K562 (cell line): ENCODE measurements around the gene CEND1. TPM values are rescaled to one million over a fixed set of nuclear protein-coding genes. Genes with fewer than 3 reads are reported as not detected.
A peak's percentile ranks its signal among the peaks of the same experiment; 100 is the strongest.

Experiments
- ATAC-seq: fragments of 200-7000 bp; cut with Tn5 transposase; 3 replicates; pipeline ENCODE4 v1.9.1; 2020; ENCODE audit warnings: moderate library complexity
- BruUV-seq: library from RNA; stranded (reverse); fragments of 400-500 nt; replicated peaks from 2 replicates; lab custom pipeline; 2021; lab: Mats Ljungman, UMichigan
- CTCF ChIA-PET: fragments of 300-600 bp; formaldehyde crosslinking; extraction: SDS; loops from one replicate; lab custom pipeline; 2021; ENCODE audit warnings: low intra/inter-chr PET ratio; lab: Yijun Ruan, JAX
- POLR2A ChIA-PET: fragments of 300-600, 350-650 bp; sonication (Branson Sonifier 250); formaldehyde crosslinking; extraction: SDS; loops from one replicate; lab custom pipeline; 2021; ENCODE audit warnings: antibody characterized with exemption, inconsistent platforms; lab: Yijun Ruan, JAX
- DNase-seq, 4 experiments: peaks; one replicate each; pipeline versions ENCODE4 v3.0.0 to v3.0.0-alpha.2; 2011 to 2018; ENCODE audit warnings: low spot score in 3 of 4, mixed read lengths in 3 of 4; ENCODE audit errors: extremely low read depth in 1 of 4
- FAIRE-seq: peaks from 2 replicates; lab custom pipeline; 2011; peaks lifted over from hg19 to GRCh38; lab: Jason Lieb, UNC
- H2AFZ ChIP-seq: 2 replicates; pipeline ENCODE4 v1.6.0; 2011; ENCODE audit warnings: low read depth, low read length, control low read depth, inconsistent platforms
- H3K27ac ChIP-seq: fragments of 200-600 bp; 3 replicates; pipeline ENCODE4 v1.8.0; 2011; ENCODE audit warnings: low read depth, mild to moderate bottlenecking, control low read depth, inconsistent platforms, low read length, moderate library complexity, mixed read lengths; ENCODE audit errors: extremely low read depth
- H3K27me3 ChIP-seq, 2 experiments: fragments of 300-600 bp in 1 of 2; 2 replicates in 1 of 2; 3 replicates in 1 of 2; pipeline versions ENCODE4 v1.6.0 to v1.8.0; 2011; ENCODE audit warnings: inconsistent platforms in 2 of 2, low read length in 2 of 2, mild to moderate bottlenecking in 1 of 2, mixed read lengths in 1 of 2, moderate library complexity in 1 of 2; ENCODE audit not compliant: control insufficient read depth in 2 of 2, insufficient read depth in 2 of 2
- H3K36me3 ChIP-seq: fragments of 300-600 bp; 3 replicates; pipeline ENCODE4 v1.8.0; 2011; ENCODE audit warnings: mild to moderate bottlenecking, low read length, inconsistent platforms; ENCODE audit not compliant: control insufficient read depth, insufficient read depth
- H3K4me1 ChIP-seq, 2 experiments: fragments of 200-600 bp in 1 of 2; replicated peaks in 1 of 2; 2 replicates in 1 of 2; 3 replicates in 1 of 2; pipeline versions ENCODE4 v1.5.1 to v1.8.0; 2011; ENCODE audit warnings: inconsistent platforms in 2 of 2, low read length in 2 of 2, mild to moderate bottlenecking in 1 of 2, mixed read lengths in 1 of 2, moderate library complexity in 1 of 2; ENCODE audit not compliant: control insufficient read depth in 2 of 2, insufficient read depth in 2 of 2
- H3K4me2 ChIP-seq: 2 replicates; pipeline ENCODE4 v1.6.1; 2011; ENCODE audit warnings: low read length, control low read depth, inconsistent platforms, mixed read lengths; ENCODE audit not compliant: insufficient read depth
- H3K4me3 ChIP-seq: fragments of 200-600 bp; sonication (generic), shearing (Covaris generic); 2 replicates; pipeline ENCODE4 v1.5.1; 2016; ENCODE audit warnings: control low read depth, inconsistent platforms
- H3K79me2 ChIP-seq: fragments of 200-600 bp; 3 replicates; pipeline ENCODE4 v1.8.0; 2011; ENCODE audit warnings: low read length, inconsistent platforms; ENCODE audit not compliant: control insufficient read depth, insufficient read depth
- H3K9ac ChIP-seq, 2 experiments: 2 replicates each; pipeline versions ENCODE4 v1.6.0 to v1.6.1; 2011; ENCODE audit warnings: low read depth in 2 of 2, low read length in 2 of 2, control low read depth in 1 of 2, inconsistent platforms in 1 of 2, mild to moderate bottlenecking in 1 of 2, mixed read lengths in 1 of 2; ENCODE audit not compliant: insufficient read depth in 1 of 2
- H3K9me1 ChIP-seq: one replicate; pipeline ENCODE4 v1.6.0; 2011; ENCODE audit warnings: inconsistent platforms, mild to moderate bottlenecking, low read length, moderate library complexity; ENCODE audit not compliant: control insufficient read depth, insufficient read depth
- H3K9me3 ChIP-seq: replicated peaks from 2 replicates; pipeline ENCODE4 v1.5.1; 2011; ENCODE audit warnings: low read depth, low read length, inconsistent platforms; ENCODE audit not compliant: control insufficient read depth, insufficient read depth
- H4K20me1 ChIP-seq: replicated peaks from 2 replicates; pipeline ENCODE4 v1.6.1; 2011; ENCODE audit warnings: low read length, inconsistent platforms, mixed read lengths; ENCODE audit not compliant: control insufficient read depth, insufficient read depth
- CREM ChIP-seq: IDR thresholded peaks from 2 replicates; pipeline ENCODE4 v1.6.1; 2014; ENCODE audit warnings: antibody characterized with exemption, low read depth
- CTCF ChIP-seq, 3 experiments: IDR thresholded peaks in 2 of 3; conservative IDR thresholded peaks in 1 of 3; 2 replicates each; pipeline ENCODE4 v1.5.1; 2011 to 2012; ENCODE audit warnings: low read length in 3 of 3, mild to moderate bottlenecking in 3 of 3, control low read depth in 2 of 3, improper control_type of control experiment in 1 of 3, inconsistent platforms in 1 of 3, low read depth in 1 of 3, mixed read lengths in 1 of 3, moderate library complexity in 1 of 3; ENCODE audit not compliant: insufficient read depth in 2 of 3
- CTCFL ChIP-seq: IDR thresholded peaks from 2 replicates; pipeline ENCODE4 v1.6.1; 2011; ENCODE audit warnings: borderline replicate concordance, low read depth, mild to moderate bottlenecking, moderate library complexity, low read length; ENCODE audit not compliant: insufficient read depth, poor library complexity, severe bottlenecking
- EWSR1 ChIP-seq: fragments of 450-650 bp; IDR thresholded peaks from 2 replicates; pipeline ENCODE4 v1.6.1; 2018; ENCODE audit warnings: borderline replicate concordance, mild to moderate bottlenecking, low read depth, moderate library complexity; ENCODE audit not compliant: partially characterized antibody
- FOXP4 ChIP-seq: sonication (generic); formaldehyde crosslinking; IDR thresholded peaks from 2 replicates; pipeline ENCODE4 v1.8.0; 2022; ENCODE audit warnings: mild to moderate bottlenecking, missing genetic modification reagents, borderline replicate concordance
- NCOR1 ChIP-seq: fragments of 450-650 bp; IDR thresholded peaks from 2 replicates; pipeline ENCODE4 v1.6.1; 2016; ENCODE audit warnings: mild to moderate bottlenecking, moderate library complexity
- POLR2A ChIP-seq: fragments of 450-650 bp; conservative IDR thresholded peaks from 2 replicates; pipeline ENCODE4 v1.6.1; 2016
- POLR2G ChIP-seq: fragments of 200-400 bp; formaldehyde crosslinking; IDR thresholded peaks from 2 replicates; pipeline ENCODE4 v1.6.1; 2017; ENCODE audit warnings: low read depth, mild to moderate bottlenecking, antibody characterized with exemption, low read length, moderate library complexity
- RAD21 ChIP-seq, 2 experiments: fragments of 250-450 bp in 1 of 2; fragments of 450-650 bp in 1 of 2; sonication (Bioruptor Pico) in 1 of 2; formaldehyde crosslinking in 1 of 2; IDR thresholded peaks in 1 of 2; conservative IDR thresholded peaks in 1 of 2; 2 replicates each; pipeline versions ENCODE4 v1.4.0 to v1.8.0; 2020 to 2022; ENCODE audit warnings: mild to moderate bottlenecking in 2 of 2, moderate library complexity in 1 of 2
- SIRT6 ChIP-seq: IDR thresholded peaks from one replicate; pipeline ENCODE4 v1.6.1; 2012; ENCODE audit warnings: low read depth, mild to moderate bottlenecking, control low read depth, inconsistent platforms, low read length, moderate library complexity
- SNRNP70 ChIP-seq: fragments of 200-400 bp; formaldehyde crosslinking; optimal IDR thresholded peaks from 2 replicates; pipeline ENCODE3; 2017; ENCODE audit warnings: low read depth, low read length
- SRSF1 ChIP-seq: fragments of 200-400 bp; formaldehyde crosslinking; IDR thresholded peaks from 2 replicates; pipeline ENCODE4 v1.6.1; 2017; ENCODE audit warnings: mild to moderate bottlenecking, low read depth, low read length, moderate library complexity
- ZNF511 ChIP-seq: sonication (generic); formaldehyde crosslinking; IDR thresholded peaks from 2 replicates; pipeline ENCODE4 v1.8.0; 2022; ENCODE audit warnings: mild to moderate bottlenecking, missing genetic modification reagents
- WGBS: fragments of 100-300 bp; shearing (Covaris generic); methylation state at CpG from one replicate; pipeline ENCODE4 v1.1.6; 2016; ENCODE audit warnings: low coverage, mixed read lengths; ENCODE audit not compliant: insufficient coverage; ENCODE audit errors: missing lambda C conversion rate; 5-methylcytosine and 5-hydroxymethylcytosine counted together
- in situ Hi-C: fragments of 300-500 bp; cut with MboI; formaldehyde crosslinking; loops from 4 replicates; pipeline ENCODE4 v1.15.0; 2018; ENCODE audit warnings: inconsistent platforms, mixed read lengths
- intact Hi-C: fragments of 100-400 bp; cut with micrococcal nuclease; formaldehyde crosslinking; loops from 2 replicates; pipeline ENCODE4 v1.14.2; 2022
- polyA plus RNA-seq, 8 experiments: library from polyadenylated mRNA; depleted of rRNA in 4 of 8; stranded (reverse) in 5 of 8; unstranded in 3 of 8; fragments of >200 nt; fragmentation: Nextera tagmentation in 2 of 8; fragmentation: Illumina TruSeq in 1 of 8; extraction: Ambion mirVana in 2 of 8; extraction: Trizol in 1 of 8; gene quantifications; 2 replicates each; pipeline versions ENCODE4 v1.2.1 to v1.2.3, GENCODE V29; 2011 to 2014; ENCODE audit warnings: inconsistent platforms in 1 of 8, missing spikeins in 1 of 8
- total RNA-seq, 7 experiments: library from RNA; depleted of rRNA in 6 of 7; stranded (reverse); fragments of >200 nt in 6 of 7; fragmentation: Illumina TruSeq in 2 of 7; extraction: Trizol in 2 of 7; gene quantifications; 2 replicates each; pipeline versions ENCODE4 v1.2.1 to v1.2.3, GENCODE V29; 2011 to 2021; ENCODE audit warnings: low replicate concordance in 1 of 7

The CEND1 gene
- total and polyA plus RNA-seq, 9 of the 15 experiments (the other 6 are each of a cell fraction or from before 2014, with no cell fraction given), result 0.13 to 0.18 (median 0.16) TPM; not detected in 6

- Histone ChIP-seq H3K27ac (peak overlapping the region; percentile 98), H3K9me3 (no peaks in the 10 kb centered on the region), H3K36me3 (peaks cover 48% of the 10 kb centered on the region), H2AFZ (no peak overlapping the region), H3K4me1 (peaks cover 17 to 52% of the 10 kb centered on the region in 2 experiments; a peak in 4 of 5 replicates), H3K9me1 (peaks cover 3% of the 10 kb centered on the region), H3K79me2 (peaks cover 62% of the 10 kb centered on the region), H3K27me3 (no peaks in the 10 kb centered on the region), H3K4me2 (peak overlapping the region; percentile 100), H3K4me3 (peak overlapping the region; percentile 99), H3K9ac (peak overlapping the region; percentile 94 to 98), H4K20me1 (peaks cover 24% of the 10 kb centered on the region)
- FAIRE-seq (no peak), DNase-seq (peak in 2 of 4 experiments; percentile 22 to 28), ATAC-seq (no peak)
- no TSS peak for BruUV-seq
- CTCF ChIA-PET, result interaction anchor here (0.6 kb wide), 1 partner anchor 162 kb away, joined by 6 read pairs; no protein-coding TSS in a partner anchor
- intact Hi-C loops, result no loop called here
- in situ Hi-C loops, result no loop called here
- WGBS, result 36% methylated on average over 14 of the region's 14 CpGs
- POLR2A ChIA-PET, result interaction anchor here (0.7 to 2.5 kb wide), 11 partner anchors 8 to 235 kb away, joined by 3 to 12 read pairs (median 3); partner anchors contain the start of gene PNPLA2
- TF ChIP-seq FOXP4 (0 out of 2 replicates have a peak, but pooled peaks have one; percentile 63), POLR2G (peak; percentile 45), EWSR1 (no peak), CREM (peak; percentile 6; the same call in 1 of the 2 replicates), SIRT6 (peak; percentile 51), POLR2A (peak; percentile 14; the same call in 1 of the 2 replicates), NCOR1 (no peak), SNRNP70 (peak; percentile 62), CTCFL (peak; percentile 19), ZNF511 (peak; percentile 25; the same call in 1 of the 2 replicates), RAD21 (CRISPR knock-in tag; conservative IDR thresholded peaks at IDR 0.05 in 1 of 2, IDR thresholded peaks at IDR 0.05 in 1 of 2) (peak in 1 of 2 experiments; percentile 9; a peak in 1 of 4 replicates), CTCF (IDR thresholded peaks at IDR 0.05 in 2 of 3, conservative IDR thresholded peaks at IDR 0.05 in 1 of 3; ENCODE audit: insufficient read depth in 2 of 3, low read depth in 1 of 3, low read length in 3 of 3) (peak; percentile 5 to 14 (median 7); a peak in 1 of 6 replicates), SRSF1 (no peak)
Observed at GRCh38 chr11:811446-812245, 21.8 kb upstream of the CEND1 start.
